NCI-H510A treated with DMSO at 0.1 percent for 48 hours (cell line): ENCODE measurements around the gene MYBPC2.

Experiments used
- DNase-seq: peaks from one replicate; lab custom pipeline; 2025; lab: John Stamatoyannopoulos, UW

The MYBPC2 gene

GRCh38 chr19:50410109-50410508 is 22.6 kb upstream of the MYBPC2 start:
- no peak for DNase-seq

GRCh38 chr19:50412419-50412818 is 20.3 kb upstream of the MYBPC2 start:
- no peak for DNase-seq

- no peak for DNase-seq
Measured at GRCh38 chr19:50413096-50413495, 19.6 kb upstream of the MYBPC2 start.

- no peak for DNase-seq
Measured at GRCh38 chr19:50413531-50413930, 19.2 kb upstream of the MYBPC2 start.

GRCh38 chr19:50414864-50415660 is 17.6 kb upstream of the MYBPC2 start:
- no peak for DNase-seq

GRCh38 chr19:50415661-50416033 is 17.0 kb upstream of the MYBPC2 start:
- DNase-seq: no peak

GRCh38 chr19:50416034-50416977 is 16.4 kb upstream of the MYBPC2 start:
- no peak for DNase-seq

GRCh38 chr19:50417111-50418081 is 15.3 kb upstream of the MYBPC2 start:
- DNase-seq: no peak

- no peak for DNase-seq
Measured at GRCh38 chr19:50418176-50419021, 14.3 kb upstream of the MYBPC2 start, which contains the start of gene SPIB. TSS of gene SPIB (plus strand) at chr19:50418938. CDS start at chr19:50418963, 25 bp downstream.

- no peak for DNase-seq
Measured at GRCh38 chr19:50419022-50419579, 13.6 kb upstream of the MYBPC2 start.

- DNase-seq: no peak
Measured at GRCh38 chr19:50419580-50420035, 13.1 kb upstream of the MYBPC2 start.

GRCh38 chr19:50420127-50420526 is 12.6 kb upstream of the MYBPC2 start:
- DNase-seq: no peak

GRCh38 chr19:50420808-50421207 is 11.9 kb upstream of the MYBPC2 start:
- no peak for DNase-seq

GRCh38 chr19:50422397-50423278 is 10.1 kb upstream of the MYBPC2 start:
- no peak for DNase-seq

GRCh38 chr19:50423279-50424113 is 9.2 kb upstream of the MYBPC2 start:
- DNase-seq: no peak

GRCh38 chr19:50425581-50425980 is 7.1 kb upstream of the MYBPC2 start:
- DNase-seq: no peak

- no peak for DNase-seq
Measured at GRCh38 chr19:50427318-50427925, 5.3 kb upstream of the MYBPC2 start.

GRCh38 chr19:50427997-50428425 is 4.7 kb upstream of the MYBPC2 start:
- no peak for DNase-seq
